ENCODE data around the gene OTOS.

GRCh38 chr2:240098349-240098748, 42.1 kb downstream of the OTOS start:
- TF ChIP-seq EZH2 (IDR thresholded peaks at IDR 0.05; ENCODE audit: borderline replicate concordance, low read depth, low read length) (no peak), CTCF (IDR thresholded peaks at IDR 0.05 in 2 of 3, conservative IDR thresholded peaks at IDR 0.05 in 1 of 3; ENCODE audit: insufficient read depth in 2 of 3, low read depth in 1 of 3, low read length in 3 of 3) (no peak), RERE (CRISPR knock-in tag; IDR thresholded peaks at IDR 0.05; ENCODE audit: borderline replicate concordance) (no peak)
